AG10803 (cell line): Measurements from ENCODE around the gene EFNA3.

Experiments used
- DNase-seq: peaks from one replicate; pipeline ENCODE4 v3.0.0; 2010; ENCODE audit warnings: low read depth
- H3K4me3 ChIP-seq: 2 replicates; pipeline ENCODE4 v1.5.1; 2011; ENCODE audit warnings: mild to moderate bottlenecking, low read length, control low read depth
- CTCF ChIP-seq: conservative IDR thresholded peaks from 2 replicates; pipeline ENCODE4 v1.5.1; 2011; ENCODE audit warnings: mild to moderate bottlenecking, low read length, control low read depth, inconsistent platforms

Gene EFNA3

GRCh38 chr1:155083865-155084721, 5.5 kb downstream of the EFNA3 start:
- peak overlapping the region; percentile 86 for H3K4me3 ChIP-seq
- TF ChIP-seq CTCF: peak; percentile 30
- peak; percentile 26 for DNase-seq

- peak overlapping the region; percentile 86 for H3K4me3 ChIP-seq
- DNase-seq: peak; percentile 89
- peak; percentile 83 for TF ChIP-seq CTCF
These were observed 6.3 kb downstream of the EFNA3 start for GRCh38 chr1:155084722-155085503.

GRCh38 chr1:155085504-155086127, 7.0 kb downstream of the EFNA3 start:
- DNase-seq: no peak
- TF ChIP-seq CTCF: no peak
- peak overlapping the region; percentile 86 for H3K4me3 ChIP-seq

- TF ChIP-seq CTCF: peak; percentile 77
- H3K4me3 ChIP-seq: no peak overlapping the region
These were observed 7.6 kb downstream of the EFNA3 start for GRCh38 chr1:155086128-155086741.

GRCh38 chr1:155086856-155087535, 8.4 kb downstream of the EFNA3 start:
- no peak for TF ChIP-seq CTCF
- H3K4me3 ChIP-seq: no peak overlapping the region
- no peak for DNase-seq

More at GRCh38 chr1:155086128-155086741, 7.6 kb downstream of the EFNA3 start:
- DNase-seq: peak; percentile 37

- TF ChIP-seq CTCF: peak; percentile 89
- no peak overlapping the region; the same call in 1 of the 2 replicates for H3K4me3 ChIP-seq
- peak; percentile 38 for DNase-seq
These were observed 12.7 kb downstream of the EFNA3 start for GRCh38 chr1:155091071-155092051.
